ENCODE measurements around the gene MGLL.

The MGLL gene

GRCh38 chr3:127689266-127689860 lies 133.0 kb downstream of the MGLL start:
- H3K4me3 ChIP-seq (ENCODE audit: low read depth, low read length), result no peak overlapping the region
- TF ChIP-seq CTCF (IDR thresholded peaks at IDR 0.05; ENCODE audit: insufficient read depth, low read depth, low read length, missing control alignments), result no peak
- DNase-seq (ENCODE audit: low read depth), result no peak

GRCh38 chr3:127688416-127689265 lies 133.7 kb downstream of the MGLL start:
- TF ChIP-seq CTCF (IDR thresholded peaks at IDR 0.05; ENCODE audit: insufficient read depth, low read depth, low read length, missing control alignments), result no peak
- H3K4me3 ChIP-seq (ENCODE audit: low read depth, low read length), result no peak overlapping the region
- DNase-seq (ENCODE audit: low read depth), result no peak

GRCh38 chr3:127688022-127688415 lies 134.3 kb downstream of the MGLL start:
- no peak for TF ChIP-seq CTCF (IDR thresholded peaks at IDR 0.05; ENCODE audit: insufficient read depth, low read depth, low read length, missing control alignments)
- no peak overlapping the region for H3K4me3 ChIP-seq (ENCODE audit: low read depth, low read length)
- DNase-seq (ENCODE audit: low read depth), result no peak

GRCh38 chr3:127687228-127687737 lies 135.0 kb downstream of the MGLL start:
- no peak overlapping the region for H3K4me3 ChIP-seq (ENCODE audit: low read depth, low read length)
- DNase-seq (ENCODE audit: low read depth), result no peak
- TF ChIP-seq CTCF (IDR thresholded peaks at IDR 0.05; ENCODE audit: insufficient read depth, low read depth, low read length, missing control alignments), result no peak

GRCh38 chr3:127686512-127686894 lies 135.8 kb downstream of the MGLL start:
- H3K4me3 ChIP-seq (ENCODE audit: low read depth, low read length), result no peak overlapping the region
- TF ChIP-seq CTCF (IDR thresholded peaks at IDR 0.05; ENCODE audit: insufficient read depth, low read depth, low read length, missing control alignments), result no peak
- DNase-seq (ENCODE audit: low read depth), result no peak

- no peak for DNase-seq (ENCODE audit: low read depth)
- TF ChIP-seq CTCF (IDR thresholded peaks at IDR 0.05; ENCODE audit: insufficient read depth, low read depth, low read length, missing control alignments), result no peak
- H3K4me3 ChIP-seq (ENCODE audit: low read depth, low read length), result no peak overlapping the region
Measured at GRCh38 chr3:127685708-127686511, 136.4 kb downstream of the MGLL start.
